A673 (cell line): ENCODE results near the gene LHFPL5. TPM values are rescaled to one million over a fixed set of nuclear protein-coding genes. Genes with fewer than 3 reads are reported as not detected.

ENCODE experiments used
- BruUV-seq: library from RNA; stranded (reverse); fragments of 400-500 nt; replicated peaks from 2 replicates; lab custom pipeline; 2021; lab: Mats Ljungman, UMichigan
- CTCF ChIA-PET: fragments of 300-600 bp; sonication (Branson Sonifier 250); formaldehyde crosslinking; loops from one replicate; lab custom pipeline; 2022; ENCODE audit warnings: antibody characterized with exemption; lab: Charles Lee
- POLR2A ChIA-PET: fragments of 300-600 bp; sonication (Branson Sonifier 250); formaldehyde crosslinking; loops from one replicate; lab custom pipeline; 2022; ENCODE audit warnings: antibody characterized with exemption; ENCODE audit not compliant: low non-redundant PET; lab: Charles Lee
- DNase-seq: peaks from one replicate; pipeline ENCODE4 v3.0.0-alpha.2; 2015; ENCODE audit warnings: low spot score
- H3K27ac ChIP-seq: fragments of 200-600 bp; sonication (generic); 2 replicates; pipeline ENCODE4 v1.5.1; 2016; ENCODE audit warnings: mixed run types, low read depth, mild to moderate bottlenecking, mixed read lengths, antibody characterized with exemption, low read length; ENCODE audit not compliant: poor library complexity, severe bottlenecking
- H3K27me3 ChIP-seq: fragments of 200-600 bp; sonication (generic); replicated peaks from 2 replicates; pipeline ENCODE4 v1.6.1; 2017; ENCODE audit warnings: mixed run types, low read depth, mild to moderate bottlenecking, mixed read lengths, antibody characterized with exemption, low read length; ENCODE audit not compliant: insufficient read depth, poor library complexity
- H3K36me3 ChIP-seq: fragments of 200-600 bp; sonication (generic); 2 replicates; pipeline ENCODE4 v1.6.1; 2016; ENCODE audit warnings: mixed run types, mild to moderate bottlenecking, mixed read lengths, antibody characterized with exemption, low read length; ENCODE audit not compliant: insufficient read depth, poor library complexity, severe bottlenecking
- H3K4me1 ChIP-seq: fragments of 200-600 bp; sonication (generic); 2 replicates; pipeline ENCODE4 v1.6.1; 2017; ENCODE audit warnings: mixed run types, mild to moderate bottlenecking, mixed read lengths, antibody characterized with exemption, low read length; ENCODE audit not compliant: insufficient read depth, poor library complexity, severe bottlenecking
- H3K4me3 ChIP-seq: fragments of 200-600 bp; sonication (generic); 2 replicates; pipeline ENCODE4 v1.5.1; 2016; ENCODE audit warnings: low read depth, mixed run types, mild to moderate bottlenecking, mixed read lengths, low read length; ENCODE audit not compliant: poor library complexity, severe bottlenecking
- H3K9me3 ChIP-seq: fragments of 200-600 bp; sonication (generic); 2 replicates; pipeline ENCODE4 v1.6.1; 2016; ENCODE audit warnings: mixed run types, low read depth, mild to moderate bottlenecking, mixed read lengths, antibody characterized with exemption, low read length; ENCODE audit not compliant: poor library complexity, severe bottlenecking
- CTCF ChIP-seq: fragments of 300-800, 200-600 bp; sonication (generic); conservative IDR thresholded peaks from 2 replicates; pipeline ENCODE4 v1.5.1; 2017; ENCODE audit warnings: low read depth, mild to moderate bottlenecking, antibody characterized with exemption, low read length, moderate library complexity, mixed read lengths
- EZH2 ChIP-seq: fragments of 200-600 bp; sonication (generic); IDR thresholded peaks from 2 replicates; pipeline ENCODE4 v1.6.1; 2017; ENCODE audit warnings: borderline replicate concordance, low read depth, mild to moderate bottlenecking, mixed read lengths, antibody characterized with exemption, low read length; ENCODE audit not compliant: poor library complexity, severe bottlenecking
- intact Hi-C: fragments of 100-400 bp; cut with micrococcal nuclease; formaldehyde crosslinking; loops from one replicate; pipeline ENCODE4 v1.10.0; 2022; ENCODE audit not compliant: unreplicated experiment
- total RNA-seq: library from RNA; stranded (reverse); gene quantifications from 2 replicates; pipeline ENCODE4 v1.2.3, GENCODE V29; 2021

Gene LHFPL5
- total RNA-seq, 1 experiment from 2014 or later, result not detected

- ChIA-PET POLR2A (interaction anchor here (0.7 kb wide), 1 partner anchor 221 kb away, joined by 3 read pairs; no protein-coding TSS in a partner anchor), CTCF (no interaction called here)
- no peaks in the 10 kb centered on the region for H3K27me3 ChIP-seq
- intact Hi-C loops, result no loop called here
- H3K4me3 ChIP-seq, result no peak overlapping the region
- no peak for DNase-seq
- TF ChIP-seq CTCF (no peak), EZH2 (no peak)
- no TSS peak for BruUV-seq
- H3K9me3 ChIP-seq, result peaks cover 8% of the 10 kb centered on the region
- no peaks in the 10 kb centered on the region for H3K36me3 ChIP-seq
- no peak overlapping the region for H3K27ac ChIP-seq
- H3K4me1 ChIP-seq, result no peaks in the 10 kb centered on the region
Measured at GRCh38 chr6:35817515-35817914, 12.4 kb downstream of the LHFPL5 start.

- intact Hi-C loops, result no loop called here
- BruUV-seq, result no TSS peak
- Histone ChIP-seq H3K27me3 (no peaks in the 10 kb centered on the region), H3K4me3 (no peak overlapping the region), H3K27ac (no peak overlapping the region), H3K36me3 (no peaks in the 10 kb centered on the region), H3K4me1 (no peaks in the 10 kb centered on the region), H3K9me3 (no peaks in the 10 kb centered on the region)
- ChIA-PET CTCF (no interaction called here), POLR2A (no interaction called here)
- TF ChIP-seq CTCF (no peak), EZH2 (no peak)
- no peak for DNase-seq
Measured at GRCh38 chr6:35823601-35824000, 18.4 kb downstream of the LHFPL5 start.

DNA sequence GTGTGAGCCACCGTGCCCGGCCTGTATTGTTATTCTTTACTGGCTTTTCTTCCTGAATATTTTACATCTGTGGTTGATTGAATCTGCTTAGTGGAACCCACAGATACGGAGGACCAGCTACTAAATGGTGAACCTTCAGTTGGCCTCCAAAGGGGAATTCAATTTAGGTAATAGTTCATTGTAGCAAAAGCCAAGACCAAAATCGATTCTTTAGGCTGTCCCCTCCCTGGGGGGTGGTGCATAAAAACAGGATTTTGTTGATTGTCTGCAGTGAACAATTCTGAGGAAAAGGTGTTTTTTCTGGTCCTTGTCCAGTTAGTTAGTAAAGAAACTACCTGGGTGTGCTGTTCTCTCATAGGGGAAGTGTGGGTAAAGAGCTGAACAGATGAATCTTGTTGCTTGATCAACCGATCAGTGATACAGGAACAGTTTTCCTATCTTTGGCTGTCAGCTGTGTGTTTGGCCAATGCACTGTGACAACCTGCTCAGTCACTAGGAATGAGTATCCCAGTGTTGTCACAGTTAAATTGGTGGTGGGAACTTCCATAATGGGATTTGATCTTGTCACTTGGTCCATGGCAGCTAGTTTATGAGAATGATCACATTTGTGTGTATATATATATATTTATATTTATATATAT, 19.5 kb downstream of the LHFPL5 start:
- Histone ChIP-seq H3K4me3 (no peak overlapping the region), H3K27me3 (no peaks in the 10 kb centered on the region), H3K36me3 (no peaks in the 10 kb centered on the region), H3K9me3 (no peaks in the 10 kb centered on the region), H3K27ac (no peak overlapping the region), H3K4me1 (no peaks in the 10 kb centered on the region)
- intact Hi-C loops, result no loop called here
- DNase-seq, result no peak
- no TSS peak for BruUV-seq
- POLR2A ChIA-PET, result no interaction called here
- CTCF ChIA-PET, result no interaction called here
- TF ChIP-seq CTCF (no peak), EZH2 (no peak)
